AG04449 (cell line): ENCODE results near the gene PTPRT.

Experiments used
- CTCF ChIA-PET: fragments of 350-600 bp; formaldehyde crosslinking; extraction: SDS; loops from one replicate; lab custom pipeline; 2021; ENCODE audit warnings: antibody characterized with exemption; lab: Yijun Ruan, JAX
- POLR2A ChIA-PET: fragments of 400-600, 350-600 bp; formaldehyde crosslinking; extraction: SDS; loops from one replicate; lab custom pipeline; 2020; ENCODE audit warnings: antibody characterized with exemption, inconsistent platforms; lab: Yijun Ruan, JAX
- DNase-seq: peaks from one replicate; pipeline ENCODE4 v3.0.0-alpha.2; 2010; ENCODE audit warnings: low read depth, low spot score
- H3K4me3 ChIP-seq: 2 replicates; pipeline ENCODE4 v1.5.1; 2011; ENCODE audit warnings: low read depth, mild to moderate bottlenecking, control low read depth, low read length
- CTCF ChIP-seq: IDR thresholded peaks from one replicate; pipeline ENCODE4 v1.5.1; 2011; ENCODE audit warnings: mild to moderate bottlenecking, moderate library complexity, low read length, control low read depth, inconsistent platforms; ENCODE audit not compliant: insufficient read depth; ENCODE audit errors: missing control alignments

Gene PTPRT

GRCh38 chr20:42419814-42420532 is 769.7 kb downstream of the PTPRT start:
- no peak for TF ChIP-seq CTCF
- no peak for DNase-seq
- ChIA-PET CTCF (no interaction called here), POLR2A (no interaction called here)
- H3K4me3 ChIP-seq: no peak overlapping the region

- TF ChIP-seq CTCF: no peak
- DNase-seq: no peak
- POLR2A ChIA-PET: no interaction called here
- H3K4me3 ChIP-seq: no peak overlapping the region
- CTCF ChIA-PET: no interaction called here
Measured at GRCh38 chr20:42406826-42407225, 782.9 kb downstream of the PTPRT start.

- H3K4me3 ChIP-seq: no peak overlapping the region
- CTCF ChIA-PET: no interaction called here
- no peak for DNase-seq
- POLR2A ChIA-PET: no interaction called here
- no peak for TF ChIP-seq CTCF
Measured at GRCh38 chr20:42402455-42402854, 787.3 kb downstream of the PTPRT start.

GRCh38 chr20:42401613-42402012 is 788.1 kb downstream of the PTPRT start:
- no peak for DNase-seq
- H3K4me3 ChIP-seq: no peak overlapping the region
- no peak for TF ChIP-seq CTCF
- POLR2A ChIA-PET: no interaction called here
- CTCF ChIA-PET: no interaction called here

- no peak for TF ChIP-seq CTCF
- H3K4me3 ChIP-seq: no peak overlapping the region
- no peak for DNase-seq
- ChIA-PET CTCF (no interaction called here), POLR2A (no interaction called here)
Measured at GRCh38 chr20:42399802-42400201, 789.9 kb downstream of the PTPRT start.

GRCh38 chr20:42392442-42392841 is 797.3 kb downstream of the PTPRT start:
- no peak for TF ChIP-seq CTCF
- H3K4me3 ChIP-seq: no peak overlapping the region
- DNase-seq: no peak
- CTCF ChIA-PET: no interaction called here
- POLR2A ChIA-PET: no interaction called here
